GM18499 (cell line): ENCODE measurements around the gene LHX5.

Source experiments
- ATAC-seq: cut with Tn5 transposase; IDR thresholded peaks from one replicate; pipeline ENCODE4 v1.9.1; 2021; ENCODE audit warnings: moderate number of reproducible peaks; ENCODE audit not compliant: insufficient read depth, unreplicated experiment

The LHX5 gene

GRCh38 chr12:113466454-113467141 is 5.1 kb downstream of the LHX5 start:
- no peak for ATAC-seq

GRCh38 chr12:113465808-113466453 is 5.7 kb downstream of the LHX5 start:
- ATAC-seq, result no peak

- no peak for ATAC-seq
These were observed 6.6 kb downstream of the LHX5 start for GRCh38 chr12:113464852-113465719.

DNA sequence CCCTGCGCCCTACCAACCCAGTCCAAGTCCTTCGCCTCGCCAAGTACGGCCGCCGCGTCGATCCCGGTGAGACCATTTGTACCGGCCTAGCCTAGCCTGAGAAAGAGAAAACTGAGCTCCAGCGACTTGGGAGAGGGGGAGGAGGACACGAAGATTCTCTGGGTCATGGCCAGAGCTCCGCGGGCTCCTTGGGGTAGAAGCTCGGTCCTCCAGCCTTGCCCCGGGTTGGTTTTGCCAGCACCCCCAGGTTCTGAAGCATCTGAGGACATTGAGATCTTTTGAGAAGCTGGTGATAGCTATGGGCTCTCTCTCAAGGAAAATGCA is 7.3 kb downstream of the LHX5 start:
- ATAC-seq, result no peak

DNA sequence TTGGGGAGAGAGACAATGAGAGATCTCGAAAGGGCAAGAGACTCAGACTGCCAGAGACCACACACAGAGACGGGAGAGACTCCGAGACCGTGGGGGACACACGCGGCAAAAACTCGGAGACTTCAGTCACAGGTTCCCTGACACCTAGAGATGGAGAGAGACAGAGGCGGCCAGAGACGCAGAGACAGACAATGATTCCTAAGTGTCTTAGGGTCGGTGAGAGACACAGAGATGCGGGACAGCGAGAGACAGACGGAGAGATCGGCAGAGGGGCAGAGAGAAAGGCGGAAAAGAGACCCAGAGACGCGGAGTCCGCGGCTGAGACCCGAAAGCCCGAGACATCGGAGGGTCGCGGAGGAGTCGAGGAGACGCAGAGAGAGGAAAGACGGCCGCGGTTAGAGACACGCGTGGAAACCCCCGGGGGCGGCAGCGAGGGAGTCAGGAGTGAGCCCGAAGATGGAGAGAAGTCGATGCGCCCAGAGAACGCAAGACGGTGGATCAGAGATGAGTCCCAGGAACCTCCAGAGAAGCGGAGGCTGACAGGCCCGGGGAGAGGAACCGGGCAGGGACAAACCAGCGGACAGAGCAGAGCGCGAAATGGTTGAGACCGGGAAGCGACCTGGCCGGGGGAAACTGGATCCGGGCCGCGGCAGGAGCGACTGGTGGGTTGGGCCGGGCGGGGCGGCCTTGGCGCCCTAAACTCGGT is 7.8 kb downstream of the LHX5 start:
- no peak for ATAC-seq

DNA sequence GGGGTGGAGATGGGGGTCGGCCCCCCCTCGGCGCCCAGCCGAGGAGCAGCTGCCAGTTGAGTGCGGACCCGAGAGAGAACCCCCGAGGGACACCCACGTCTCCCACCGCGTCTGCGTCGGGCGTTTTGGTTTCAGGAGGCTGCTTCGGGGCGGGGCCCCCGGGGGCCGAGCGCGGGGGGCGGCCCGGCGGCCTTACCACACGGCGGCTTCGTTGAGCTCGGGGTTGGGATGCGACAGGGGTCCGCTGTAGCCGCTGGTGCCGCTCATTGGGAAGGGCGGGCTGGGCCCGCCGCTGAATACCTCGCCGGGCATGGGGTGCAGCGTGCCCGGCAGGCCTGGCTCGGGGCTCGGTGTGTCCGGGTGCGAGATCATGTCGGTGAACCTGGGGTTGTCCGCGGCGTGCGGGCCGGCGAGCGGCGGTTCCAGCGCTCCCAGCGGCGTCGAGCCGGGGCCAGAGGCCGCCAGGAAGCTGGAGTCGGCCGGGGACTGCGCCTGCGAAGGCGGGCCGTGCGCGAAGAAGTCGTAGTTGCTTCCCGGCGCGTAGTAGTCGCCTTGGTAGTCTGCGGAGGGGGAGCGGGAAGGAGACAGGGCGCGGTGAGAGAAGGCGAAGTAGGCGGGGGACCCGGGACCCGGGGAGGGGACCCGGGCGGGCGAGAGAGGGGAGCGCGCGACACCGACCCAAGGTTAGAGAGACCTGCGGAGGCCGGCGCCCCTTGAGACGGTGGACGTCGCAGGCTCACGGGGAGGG is 8.5 kb downstream of the LHX5 start:
- no peak for ATAC-seq

DNA sequence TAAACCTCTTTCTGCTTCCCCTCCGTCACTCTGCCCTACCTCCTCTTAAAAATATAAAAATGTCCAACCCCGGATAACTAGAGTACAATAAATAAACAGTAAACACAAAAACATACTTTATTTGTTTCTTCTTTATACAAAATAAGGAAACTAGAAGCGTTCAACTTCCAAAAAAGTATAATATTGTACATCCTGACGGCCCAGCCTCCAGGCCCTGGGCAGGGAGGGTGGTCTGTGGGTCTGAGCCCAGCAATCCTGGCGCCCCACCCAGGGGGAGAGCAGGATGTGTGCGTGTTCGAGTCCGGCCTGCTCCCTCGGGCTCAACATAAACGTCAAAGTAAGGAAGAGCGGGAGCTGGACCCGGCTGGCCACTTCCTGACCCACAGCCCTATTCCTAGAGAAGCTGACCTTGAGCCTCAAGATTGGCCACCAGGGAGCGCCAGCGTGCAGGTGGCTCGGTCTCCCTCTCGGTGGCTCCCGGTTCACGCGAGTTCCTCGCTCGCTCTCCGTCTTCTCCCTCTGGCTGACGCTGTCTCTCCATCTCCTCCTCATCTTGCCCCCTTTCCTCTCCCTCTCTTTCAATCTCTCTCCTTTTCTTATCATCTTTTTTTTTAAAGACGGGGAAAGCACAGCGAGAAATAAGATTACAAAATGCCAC is 9.4 kb downstream of the LHX5 start:
- ATAC-seq, result no peak

DNA sequence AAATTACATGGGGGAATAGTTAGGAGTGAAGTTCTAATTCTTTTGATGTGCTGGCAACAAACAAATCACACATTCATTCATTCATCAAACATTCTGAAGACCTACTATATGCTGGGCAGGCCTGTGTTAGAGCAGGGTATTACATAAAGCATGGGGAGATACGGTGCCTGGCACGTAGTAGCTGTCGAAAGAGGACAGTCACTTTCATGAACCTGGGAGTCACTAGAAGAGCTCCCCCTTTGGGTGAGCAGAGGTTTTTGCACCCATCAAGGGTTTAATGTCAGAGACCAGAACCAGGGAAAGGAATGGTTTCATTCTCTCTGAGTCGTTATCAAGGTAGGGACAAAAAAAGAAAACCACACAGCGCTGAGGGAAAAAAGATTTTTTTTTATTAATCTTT is 10.0 kb downstream of the LHX5 start:
- no peak for ATAC-seq

DNA sequence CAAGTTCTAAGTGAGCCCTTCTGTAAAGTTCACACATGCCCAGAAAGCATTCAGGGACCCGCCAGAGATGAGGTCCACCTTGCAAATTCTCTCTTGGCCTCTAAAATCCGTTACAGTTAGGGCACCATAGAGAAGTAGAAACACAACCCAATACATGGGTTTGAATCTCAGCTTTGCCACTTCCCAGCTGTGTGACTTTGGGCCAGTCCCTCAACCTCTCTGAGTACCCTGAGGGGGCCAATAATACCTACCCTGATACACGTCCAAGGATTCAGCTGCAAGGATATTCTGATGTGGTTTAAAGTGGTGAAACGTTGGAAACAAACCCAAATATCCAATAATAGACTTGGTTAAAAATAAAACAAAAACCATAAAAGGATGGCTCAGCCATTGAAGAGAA is 11.7 kb downstream of the LHX5 start:
- ATAC-seq, result no peak

DNA sequence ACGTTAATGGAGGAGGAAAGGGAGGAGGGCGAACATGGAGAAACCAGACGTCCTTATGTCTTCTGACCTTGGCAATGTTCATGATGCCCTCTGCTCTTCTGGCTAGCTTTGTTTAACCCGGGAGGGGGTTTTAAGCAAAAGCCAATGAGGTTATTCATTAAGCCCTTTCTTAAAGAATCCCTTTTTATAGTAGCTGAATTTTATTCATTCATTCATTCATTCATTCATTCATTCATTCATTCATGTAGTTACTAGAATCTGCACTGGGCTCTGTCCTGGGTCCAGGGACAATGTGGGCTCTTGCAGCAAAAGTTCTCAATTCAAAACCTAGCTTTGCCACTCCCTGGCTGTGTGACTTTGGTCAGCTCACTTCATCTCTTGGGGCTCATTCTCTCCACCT is 14.0 kb downstream of the LHX5 start:
- ATAC-seq, result no peak

GRCh38 chr12:113457185-113457584 is 14.5 kb downstream of the LHX5 start:
- no peak for ATAC-seq

GRCh38 chr12:113456761-113457160 is 14.9 kb downstream of the LHX5 start:
- ATAC-seq, result no peak

GRCh38 chr12:113456199-113456598 is 15.5 kb downstream of the LHX5 start:
- ATAC-seq, result no peak

DNA sequence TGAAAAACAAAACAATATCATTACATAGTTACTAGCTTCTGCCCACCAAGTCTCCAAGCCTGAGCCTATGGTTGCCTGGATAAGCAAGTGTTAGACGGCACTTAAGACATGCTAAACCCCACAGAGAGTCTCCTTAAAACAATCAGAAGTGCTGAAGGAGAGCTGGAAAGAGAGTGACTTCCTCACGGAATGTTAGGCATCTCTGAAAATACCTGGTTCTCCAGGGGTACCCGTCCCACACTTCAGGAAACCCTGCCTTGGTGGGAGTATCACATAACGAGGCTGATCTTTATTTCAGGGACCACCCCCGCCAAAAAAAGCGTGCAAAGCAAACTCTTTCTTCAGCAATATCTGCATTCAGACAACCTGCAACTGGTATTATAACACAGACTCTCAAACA is 18.3 kb downstream of the LHX5 start:
- no peak for ATAC-seq

GRCh38 chr12:113452458-113452857 is 19.2 kb downstream of the LHX5 start:
- no peak for ATAC-seq

DNA sequence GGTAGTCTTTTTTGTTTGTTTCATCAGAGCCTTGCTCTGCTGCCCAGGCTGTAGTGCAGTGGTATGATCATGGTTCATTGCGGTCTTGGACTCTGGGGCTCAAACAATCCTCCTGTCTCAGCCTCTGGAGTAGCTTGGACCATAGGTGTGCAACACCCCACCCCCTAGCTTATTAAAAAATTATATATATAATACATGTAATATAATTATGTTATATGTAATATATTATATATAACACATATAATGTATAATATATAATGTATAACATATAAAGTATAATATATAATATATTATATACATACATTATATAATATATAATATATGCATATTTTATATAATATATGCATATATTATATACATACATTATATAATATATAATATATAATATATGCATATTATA is 21.8 kb downstream of the LHX5 start:
- ATAC-seq, result no peak

GRCh38 chr12:113449299-113449698 is 22.4 kb downstream of the LHX5 start:
- no peak for ATAC-seq

DNA sequence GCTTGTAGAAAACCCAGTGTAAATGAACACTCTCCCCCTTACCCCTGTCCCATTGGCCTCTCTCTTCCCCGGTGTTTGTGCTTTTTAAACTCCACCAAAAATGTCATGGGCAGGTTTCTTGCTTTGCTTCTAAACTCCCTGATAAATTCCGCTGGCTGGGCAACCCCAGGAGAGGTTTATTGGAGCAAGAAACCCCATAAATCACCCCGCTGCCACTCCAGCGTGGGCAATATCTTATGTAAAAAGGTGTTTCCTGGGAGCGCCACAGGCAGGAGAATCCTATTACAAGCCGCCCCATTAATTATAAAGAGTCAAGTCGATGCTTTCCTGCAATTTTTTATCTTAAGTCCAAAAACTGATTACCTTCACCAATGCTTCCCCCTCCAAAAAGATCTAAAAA is 22.8 kb downstream of the LHX5 start:
- ATAC-seq, result no peak

GRCh38 chr12:113445544-113446171 is 26.0 kb downstream of the LHX5 start:
- no peak for ATAC-seq
